ENCODE data around the gene CDKAL1. TPM values are rescaled to one million over a fixed set of nuclear protein-coding genes. Genes with fewer than 3 reads are reported as not detected.

CDKAL1 gene
- total and polyA plus RNA-seq, 2 of the 13 experiments (the other 11 are each of a cell fraction or from before 2014, with no cell fraction given), result 9.5 to 27.7 TPM

GRCh38 chr6:20976391-20976918, 442.2 kb downstream of the CDKAL1 start:
- no peak overlapping the region for H3K4me2 ChIP-seq (ENCODE audit: low read depth, low read length)
- in situ Hi-C loops (cut with HindIII; ENCODE audit: extremely low pct_ligation_motif_present, low pct_unique_long_range_greater_than_20kb), result no loop called here
- FAIRE-seq (no peak), DNase-seq (ENCODE audit: low spot score) (no peak), ATAC-seq (no peak)
- H3K9ac ChIP-seq (ENCODE audit: insufficient read depth, low read depth, low read length), result no peak overlapping the region
- no peak overlapping the region for H3K27ac ChIP-seq (ENCODE audit: extremely low read length, insufficient read depth, low read length)
- no peaks in the 10 kb centered on the region for H3K9me3 ChIP-seq (ENCODE audit: low read length)
- no peaks in the 10 kb centered on the region for H4K20me1 ChIP-seq (ENCODE audit: insufficient read depth, low read length)
- no peaks in the 10 kb centered on the region for H3K27me3 ChIP-seq (ENCODE audit: control insufficient read depth in 1 of 2, insufficient read depth in 2 of 2, low read length in 2 of 2)
- H3K4me3 ChIP-seq (replicated peaks in 1 of 3; ENCODE audit: insufficient read depth in 1 of 3, low read depth in 2 of 3, low read length in 3 of 3), result no peak overlapping the region
- no TSS peak for BruUV-seq (replicated peaks)
- H2AFZ ChIP-seq (ENCODE audit: low read length), result no peak overlapping the region
- TF ChIP-seq ZNF724P (CRISPR knock-in tag; IDR thresholded peaks at IDR 0.05; ENCODE audit: borderline replicate concordance) (no peak), ZNF605 (CRISPR knock-in tag; IDR thresholded peaks at IDR 0.05) (no peak), ZNF224 (CRISPR knock-in tag; IDR thresholded peaks at IDR 0.05) (no peak), ADNP (CRISPR knock-in tag; IDR thresholded peaks at IDR 0.05) (no peak)
- TF ChIP-seq, protein P1, sequence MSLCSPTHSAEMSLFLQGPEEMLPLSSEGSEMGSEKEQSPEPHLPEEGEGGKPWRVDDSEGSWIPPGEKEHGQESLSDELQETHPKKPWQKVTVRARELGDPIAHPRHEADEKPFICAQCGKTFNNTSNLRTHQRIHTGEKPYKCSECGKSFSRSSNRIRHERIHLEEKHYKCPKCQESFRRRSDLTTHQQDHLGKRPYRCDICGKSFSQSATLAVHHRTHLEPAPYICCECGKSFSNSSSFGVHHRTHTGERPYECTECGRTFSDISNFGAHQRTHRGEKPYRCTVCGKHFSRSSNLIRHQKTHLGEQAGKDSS (CRISPR knock-in tag; IDR thresholded peaks at IDR 0.05; ENCODE audit: borderline replicate concordance, low read depth), result no peak
- TF ChIP-seq, protein P2, sequence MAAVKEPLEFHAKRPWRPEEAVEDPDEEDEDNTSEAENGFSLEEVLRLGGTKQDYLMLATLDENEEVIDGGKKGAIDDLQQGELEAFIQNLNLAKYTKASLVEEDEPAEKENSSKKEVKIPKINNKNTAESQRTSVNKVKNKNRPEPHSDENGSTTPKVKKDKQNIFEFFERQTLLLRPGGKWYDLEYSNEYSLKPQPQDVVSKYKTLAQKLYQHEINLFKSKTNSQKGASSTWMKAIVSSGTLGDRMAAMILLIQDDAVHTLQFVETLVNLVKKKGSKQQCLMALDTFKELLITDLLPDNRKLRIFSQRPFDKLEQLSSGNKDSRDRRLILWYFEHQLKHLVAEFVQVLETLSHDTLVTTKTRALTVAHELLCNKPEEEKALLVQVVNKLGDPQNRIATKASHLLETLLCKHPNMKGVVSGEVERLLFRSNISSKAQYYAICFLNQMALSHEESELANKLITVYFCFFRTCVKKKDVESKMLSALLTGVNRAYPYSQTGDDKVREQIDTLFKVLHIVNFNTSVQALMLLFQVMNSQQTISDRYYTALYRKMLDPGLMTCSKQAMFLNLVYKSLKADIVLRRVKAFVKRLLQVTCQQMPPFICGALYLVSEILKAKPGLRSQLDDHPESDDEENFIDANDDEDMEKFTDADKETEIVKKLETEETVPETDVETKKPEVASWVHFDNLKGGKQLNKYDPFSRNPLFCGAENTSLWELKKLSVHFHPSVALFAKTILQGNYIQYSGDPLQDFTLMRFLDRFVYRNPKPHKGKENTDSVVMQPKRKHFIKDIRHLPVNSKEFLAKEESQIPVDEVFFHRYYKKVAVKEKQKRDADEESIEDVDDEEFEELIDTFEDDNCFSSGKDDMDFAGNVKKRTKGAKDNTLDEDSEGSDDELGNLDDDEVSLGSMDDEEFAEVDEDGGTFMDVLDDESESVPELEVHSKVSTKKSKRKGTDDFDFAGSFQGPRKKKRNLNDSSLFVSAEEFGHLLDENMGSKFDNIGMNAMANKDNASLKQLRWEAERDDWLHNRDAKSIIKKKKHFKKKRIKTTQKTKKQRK (IDR thresholded peaks at IDR 0.05; ENCODE audit: low read length), result no peak
- no peaks in the 10 kb centered on the region for H3K36me3 ChIP-seq (replicated peaks in 1 of 2; ENCODE audit: control insufficient read depth in 1 of 2, insufficient read depth in 2 of 2, low read length in 2 of 2)
- WGBS (ENCODE audit: low lambda C conversion rate), result 97% methylated on average over 5 of the region's 5 CpGs
- ChIA-PET CTCF (ENCODE audit: low intra/inter-chr PET ratio, low total read pairs) (no interaction called here), POLR2A (no interaction called here)
- no peaks in the 10 kb centered on the region for H3K4me1 ChIP-seq (ENCODE audit: insufficient read depth, low read length)
- no peaks in the 10 kb centered on the region for H3K79me2 ChIP-seq (ENCODE audit: insufficient read depth, low read length)
- intact Hi-C loops (cut with micrococcal nuclease; ENCODE audit: unreplicated experiment), result no loop called here
